ENCODE measurements around the gene PCDHGA9.
A peak's percentile ranks its signal among the peaks of the same experiment; 100 is the strongest.

PCDHGA9 gene

DNA sequence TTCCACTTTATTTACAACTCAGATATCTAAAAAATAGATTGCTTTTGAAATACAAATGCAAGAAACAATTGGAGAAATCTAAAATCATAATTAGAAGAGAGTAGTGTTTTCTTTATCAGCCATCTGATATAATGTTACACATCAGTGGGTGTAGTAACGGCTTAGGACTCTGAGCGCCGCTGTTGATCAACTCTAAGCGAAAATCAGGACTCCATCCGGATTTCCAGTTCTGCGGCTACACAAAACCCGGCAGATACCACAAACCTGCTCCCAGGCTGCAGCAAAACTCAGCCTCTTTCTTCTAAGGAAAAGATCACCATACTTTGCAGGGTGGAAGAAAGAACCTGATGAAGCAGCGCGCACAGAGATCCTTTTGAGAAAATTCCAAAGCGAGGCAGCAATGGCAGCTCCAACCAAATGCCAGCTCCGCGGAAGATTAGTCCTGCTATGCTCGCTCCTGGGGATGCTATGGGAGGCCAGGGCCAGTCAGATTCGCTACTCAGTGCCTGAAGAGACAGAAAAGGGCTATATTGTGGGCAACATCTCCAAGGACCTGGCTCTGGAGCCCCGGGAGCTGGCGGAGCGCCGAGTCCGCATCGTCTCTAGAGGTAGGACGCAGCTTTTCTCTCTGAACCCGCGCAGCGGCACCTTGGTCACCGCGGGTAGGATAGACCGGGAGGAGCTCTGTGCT is at the start of gene PCDHGA9:
PCDHGA9 (plus strand) TSS at position 226 of the 691 bp plus-strand sequence; CDS start at position 401, 175 bp downstream.
- peak within 1 kb of the TSS; percentile 70 for H3K4me3 Mint-ChIP-seq
- no peaks in the 10 kb centered on the region for H3K4me1 Mint-ChIP-seq
- no peak within 1 kb of the TSS for H3K27ac Mint-ChIP-seq
- H3K36me3 Mint-ChIP-seq: peaks cover 16% of the 10 kb centered on the region
- peaks cover 56% of the 10 kb centered on the region for H3K27me3 Mint-ChIP-seq
- H3K9me3 Mint-ChIP-seq: peaks cover 11% of the 10 kb centered on the region

DNA sequence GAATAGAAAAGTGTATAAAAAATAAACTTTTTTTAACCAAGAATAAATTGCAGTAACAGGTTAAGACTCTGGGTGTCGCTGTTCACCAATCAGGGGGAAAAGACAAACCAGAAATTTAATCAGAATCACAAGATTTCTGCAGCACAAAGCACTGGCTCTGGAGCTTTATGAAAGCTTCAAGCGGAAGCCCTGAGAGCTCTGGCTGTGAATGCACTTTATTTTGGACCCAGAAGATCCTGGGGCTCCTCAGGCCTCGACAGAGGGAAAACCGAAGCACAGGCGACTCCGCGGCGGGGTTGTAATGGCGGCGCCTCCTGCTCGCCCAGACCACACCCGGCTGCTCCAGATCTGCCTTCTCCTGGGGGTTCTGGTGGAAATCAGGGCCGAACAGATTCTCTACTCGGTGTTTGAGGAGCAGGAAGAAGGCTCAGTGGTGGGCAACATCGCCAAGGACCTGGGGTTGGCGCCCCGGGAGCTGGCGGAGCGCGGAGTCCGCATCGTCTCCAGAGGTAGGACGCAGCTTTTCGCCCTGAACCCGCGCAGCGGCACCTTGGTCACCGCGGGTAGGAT is 47.6 kb upstream of the PCDHGA9 start, which contains the start of gene PCDHGA4:
PCDHGA4 (plus strand) TSS at position 122 of the 570 bp plus-strand sequence; CDS start at position 209, 87 bp downstream.
- no peaks in the 10 kb centered on the region for H3K4me1 Mint-ChIP-seq
- peaks cover 21% of the 10 kb centered on the region for H3K9me3 Mint-ChIP-seq
- H3K36me3 Mint-ChIP-seq: peaks cover 12% of the 10 kb centered on the region
- H3K27me3 Mint-ChIP-seq: peaks cover 60% of the 10 kb centered on the region
- H3K4me3 Mint-ChIP-seq: no peak within 1 kb of the TSS
- H3K27ac Mint-ChIP-seq: no peak within 1 kb of the TSS

DNA sequence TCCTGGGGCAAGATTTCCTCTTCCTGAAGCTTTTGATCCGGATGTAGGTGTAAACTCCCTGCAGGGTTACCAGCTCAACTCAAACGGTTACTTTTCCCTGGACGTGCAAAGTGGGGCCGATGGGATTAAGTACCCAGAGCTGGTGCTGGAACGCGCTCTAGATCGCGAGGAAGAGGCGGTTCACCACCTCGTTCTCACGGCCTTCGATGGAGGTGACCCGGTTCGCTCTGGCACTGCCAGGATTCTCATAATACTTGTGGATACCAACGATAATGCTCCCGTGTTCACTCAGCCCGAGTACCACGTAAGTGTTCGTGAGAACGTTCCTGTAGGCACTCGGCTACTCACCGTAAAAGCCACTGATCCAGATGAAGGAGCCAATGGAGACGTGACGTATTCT is 46.9 kb upstream of the PCDHGA9 start:
- Mint-ChIP-seq H3K4me3 (no peak overlapping the region), H3K27me3 (peaks cover 59% of the 10 kb centered on the region), H3K4me1 (no peaks in the 10 kb centered on the region), H3K36me3 (peaks cover 14% of the 10 kb centered on the region), H3K27ac (no peak overlapping the region), H3K9me3 (peaks cover 17% of the 10 kb centered on the region)

DNA sequence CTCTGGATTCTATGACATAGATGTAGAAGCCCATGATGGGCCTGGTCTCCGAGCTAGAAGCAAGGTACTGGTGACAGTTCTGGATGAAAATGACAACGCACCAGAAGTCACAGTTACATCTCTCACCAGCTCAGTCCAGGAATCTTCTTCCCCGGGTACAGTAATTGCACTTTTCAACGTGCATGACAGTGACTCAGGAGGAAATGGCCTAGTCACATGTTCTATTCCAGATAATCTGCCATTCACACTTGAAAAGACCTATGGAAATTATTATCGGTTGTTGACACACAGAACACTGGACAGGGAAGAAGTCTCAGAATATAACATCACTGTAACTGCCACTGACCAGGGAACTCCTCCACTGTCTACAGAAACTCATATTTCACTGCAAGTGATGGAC is 46.4 kb upstream of the PCDHGA9 start:
- Mint-ChIP-seq H3K4me3 (no peak overlapping the region), H3K27me3 (peaks cover 59% of the 10 kb centered on the region), H3K4me1 (no peaks in the 10 kb centered on the region), H3K36me3 (peaks cover 18% of the 10 kb centered on the region), H3K27ac (no peak overlapping the region), H3K9me3 (peaks cover 17% of the 10 kb centered on the region)

DNA sequence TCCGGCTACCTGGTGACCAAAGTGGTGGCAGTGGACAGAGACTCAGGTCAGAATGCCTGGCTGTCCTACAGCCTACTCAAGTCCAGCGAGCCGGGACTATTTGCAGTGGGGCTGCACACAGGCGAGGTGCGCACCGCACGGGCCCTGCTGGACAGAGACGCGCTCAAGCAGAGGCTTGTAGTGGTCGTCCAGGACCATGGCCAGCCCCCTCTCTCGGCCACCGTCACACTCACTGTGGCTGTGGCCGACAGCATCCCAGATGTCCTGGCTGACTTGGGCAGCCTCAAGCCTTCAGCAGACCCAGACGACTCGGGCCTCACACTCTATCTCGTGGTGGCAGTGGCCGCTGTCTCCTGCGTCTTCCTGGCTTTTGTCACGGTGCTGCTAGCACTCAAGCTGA is 45.6 kb upstream of the PCDHGA9 start:
- peaks cover 17% of the 10 kb centered on the region for H3K9me3 Mint-ChIP-seq
- H3K4me3 Mint-ChIP-seq: no peak overlapping the region

DNA sequence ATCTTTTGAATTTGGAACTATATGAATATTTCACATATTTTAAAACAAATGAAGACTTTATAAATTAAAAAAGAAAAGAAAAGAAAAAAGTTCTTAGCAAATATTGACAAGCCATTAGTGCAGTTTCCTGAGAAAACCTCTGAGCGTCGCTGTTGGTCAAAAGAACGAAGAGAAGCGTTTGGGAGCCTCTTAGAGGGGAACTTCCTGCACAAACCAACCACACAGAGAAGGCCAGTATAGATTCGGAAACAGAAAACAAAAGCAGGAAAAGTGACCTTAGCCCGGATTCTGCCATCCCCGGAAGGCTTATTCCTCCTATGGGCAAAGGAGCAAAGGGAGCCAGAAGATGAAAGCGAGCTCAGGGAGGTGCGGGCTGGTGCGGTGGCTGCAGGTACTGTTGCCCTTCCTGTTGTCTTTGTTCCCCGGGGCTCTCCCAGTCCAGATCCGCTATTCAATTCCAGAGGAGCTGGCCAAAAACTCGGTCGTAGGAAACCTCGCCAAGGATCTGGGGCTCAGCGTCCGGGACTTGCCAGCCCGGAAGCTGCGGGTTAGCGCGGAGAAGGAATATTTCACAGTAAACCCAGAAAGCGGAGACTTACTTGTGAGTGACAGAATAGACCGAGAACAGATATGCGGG is 42.7 kb upstream of the PCDHGA9 start, which contains the start of gene PCDHGB2:
PCDHGB2 (plus strand) TSS at position 205 of the 637 bp plus-strand sequence; CDS start at position 347, 142 bp downstream.
- Mint-ChIP-seq H3K4me1 (no peaks in the 10 kb centered on the region), H3K4me3 (peak within 1 kb of the TSS; percentile 81), H3K36me3 (peaks cover 24% of the 10 kb centered on the region), H3K9me3 (peaks cover 28% of the 10 kb centered on the region), H3K27me3 (peaks cover 67% of the 10 kb centered on the region), H3K27ac (peak within 1 kb of the TSS; percentile 48)

More for the DNA sequence above, 45.6 kb upstream of the PCDHGA9 start:
- Mint-ChIP-seq H3K27ac (no peak overlapping the region), H3K4me1 (no peaks in the 10 kb centered on the region), H3K27me3 (peaks cover 63% of the 10 kb centered on the region), H3K36me3 (peaks cover 18% of the 10 kb centered on the region)

DNA sequence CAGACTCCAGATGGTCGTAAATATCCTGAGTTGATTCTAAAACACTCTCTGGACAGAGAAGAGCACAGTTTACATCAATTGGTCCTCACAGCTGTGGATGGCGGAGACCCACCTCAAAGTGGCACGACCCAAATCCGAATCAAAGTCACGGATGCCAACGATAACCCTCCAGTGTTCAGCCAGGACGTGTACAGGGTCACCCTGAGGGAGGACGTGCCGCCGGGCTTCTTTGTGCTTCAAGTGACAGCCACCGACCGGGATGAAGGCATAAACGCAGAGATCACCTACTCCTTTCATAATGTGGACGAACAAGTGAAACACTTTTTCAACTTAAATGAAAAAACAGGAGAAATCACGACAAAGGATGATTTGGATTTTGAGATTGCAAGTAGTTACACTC is 41.9 kb upstream of the PCDHGA9 start:
- peaks cover 28% of the 10 kb centered on the region for H3K9me3 Mint-ChIP-seq
- peaks cover 31% of the 10 kb centered on the region for H3K36me3 Mint-ChIP-seq
- peak overlapping the region; percentile 15 for H3K4me3 Mint-ChIP-seq
- H3K27ac Mint-ChIP-seq: no peak overlapping the region
- peaks cover 72% of the 10 kb centered on the region for H3K27me3 Mint-ChIP-seq
- H3K4me1 Mint-ChIP-seq: no peaks in the 10 kb centered on the region

DNA sequence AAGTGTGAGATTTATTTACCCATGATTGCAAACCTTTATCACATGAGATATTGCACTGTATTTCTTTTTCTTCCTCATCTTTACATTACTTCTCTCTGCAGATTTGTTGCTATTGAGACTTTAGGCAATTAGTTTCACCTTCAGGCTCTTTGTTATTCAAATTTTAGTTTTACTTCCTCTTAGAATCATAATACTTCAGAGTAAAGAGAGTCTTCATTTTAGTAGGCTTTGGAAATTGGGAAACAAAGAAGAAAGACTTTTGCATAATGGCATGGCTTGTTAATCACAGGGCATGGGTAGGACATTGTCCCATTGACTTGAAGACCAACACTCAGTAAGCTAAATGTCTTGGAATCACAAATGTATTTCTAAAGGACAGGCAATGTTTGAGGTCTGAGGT is 39.9 kb upstream of the PCDHGA9 start:
- Mint-ChIP-seq H3K4me3 (no peak overlapping the region), H3K9me3 (peaks cover 28% of the 10 kb centered on the region), H3K27me3 (peaks cover 70% of the 10 kb centered on the region), H3K27ac (no peak overlapping the region), H3K4me1 (no peaks in the 10 kb centered on the region), H3K36me3 (peaks cover 32% of the 10 kb centered on the region)

DNA sequence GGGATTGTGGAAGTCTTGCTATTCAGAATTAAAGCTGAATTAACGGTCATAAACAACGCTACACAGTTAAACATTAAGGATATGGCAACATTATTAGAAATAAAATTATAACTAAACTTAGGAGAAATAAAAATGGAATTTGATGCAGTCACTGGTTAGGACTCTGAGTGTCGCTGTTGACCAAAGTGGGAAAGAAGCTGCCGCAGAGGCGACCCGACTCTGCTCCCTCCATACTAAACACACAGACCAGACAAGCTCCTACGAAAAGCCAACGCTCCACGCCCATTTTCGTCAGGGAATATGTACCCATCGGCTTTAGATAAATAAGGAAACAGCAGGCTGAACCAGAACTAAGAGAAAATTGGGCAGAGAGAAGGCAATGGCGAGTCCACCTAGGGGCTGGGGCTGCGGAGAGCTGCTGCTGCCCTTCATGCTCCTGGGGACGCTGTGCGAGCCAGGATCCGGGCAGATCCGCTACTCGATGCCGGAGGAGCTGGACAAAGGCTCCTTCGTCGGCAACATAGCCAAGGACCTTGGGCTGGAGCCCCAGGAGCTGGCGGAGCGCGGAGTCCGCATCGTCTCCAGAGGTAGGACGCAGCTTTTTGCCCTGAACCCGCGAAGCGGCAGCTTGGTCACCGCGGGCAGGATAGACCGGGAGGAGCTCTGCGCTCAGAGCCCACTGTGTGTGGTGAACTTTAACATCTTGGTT is 38.5 kb upstream of the PCDHGA9 start, which contains the start of gene PCDHGA5:
PCDHGA5 (plus strand) TSS at position 211 of the 709 bp plus-strand sequence; CDS start at position 380, 169 bp downstream.
- Mint-ChIP-seq H3K36me3 (peaks cover 29% of the 10 kb centered on the region), H3K4me3 (no peak within 1 kb of the TSS), H3K27me3 (peaks cover 71% of the 10 kb centered on the region), H3K27ac (no peak within 1 kb of the TSS), H3K4me1 (no peaks in the 10 kb centered on the region), H3K9me3 (peaks cover 23% of the 10 kb centered on the region)

DNA sequence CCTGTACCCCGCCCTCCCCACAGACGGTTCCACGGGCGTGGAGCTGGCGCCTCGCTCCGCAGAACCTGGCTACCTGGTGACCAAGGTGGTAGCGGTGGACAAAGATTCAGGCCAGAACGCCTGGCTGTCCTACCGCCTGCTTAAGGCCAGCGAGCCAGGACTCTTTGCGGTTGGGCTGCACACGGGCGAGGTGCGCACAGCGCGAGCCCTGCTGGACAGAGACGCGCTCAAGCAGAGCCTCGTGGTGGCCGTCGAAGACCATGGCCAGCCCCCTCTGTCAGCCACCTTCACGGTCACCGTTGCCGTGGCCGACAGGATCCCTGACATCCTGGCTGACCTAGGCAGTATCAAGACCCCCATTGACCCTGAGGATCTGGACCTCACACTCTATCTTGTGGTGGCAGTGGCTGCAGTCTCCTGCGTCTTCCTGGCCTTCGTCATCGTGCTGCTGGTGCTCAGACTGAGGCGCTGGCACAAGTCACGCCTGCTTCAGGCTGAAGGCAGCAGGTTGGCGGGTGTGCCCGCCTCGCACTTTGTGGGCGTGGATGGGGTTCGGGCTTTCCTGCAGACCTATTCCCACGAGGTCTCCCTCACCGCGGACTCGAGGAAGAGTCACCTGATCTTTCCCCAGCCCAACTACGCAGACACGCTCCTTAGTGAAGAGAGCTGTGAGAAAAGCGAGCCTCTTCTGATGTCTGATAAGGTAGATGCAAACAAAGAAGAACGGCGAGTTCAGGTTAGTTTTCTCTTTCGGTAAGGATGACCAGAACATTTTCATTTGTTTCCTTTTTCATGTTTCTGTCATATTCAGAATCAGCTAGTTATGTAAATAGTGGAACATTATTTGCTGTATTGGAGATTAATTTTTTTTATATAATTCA is 36.3 kb upstream of the PCDHGA9 start:
- no peak overlapping the region for H3K4me3 Mint-ChIP-seq
- peaks cover 26% of the 10 kb centered on the region for H3K36me3 Mint-ChIP-seq
- H3K27ac Mint-ChIP-seq: no peak overlapping the region
- H3K27me3 Mint-ChIP-seq: peaks cover 71% of the 10 kb centered on the region
- H3K4me1 Mint-ChIP-seq: peaks cover 5% of the 10 kb centered on the region
- peaks cover 26% of the 10 kb centered on the region for H3K9me3 Mint-ChIP-seq

DNA sequence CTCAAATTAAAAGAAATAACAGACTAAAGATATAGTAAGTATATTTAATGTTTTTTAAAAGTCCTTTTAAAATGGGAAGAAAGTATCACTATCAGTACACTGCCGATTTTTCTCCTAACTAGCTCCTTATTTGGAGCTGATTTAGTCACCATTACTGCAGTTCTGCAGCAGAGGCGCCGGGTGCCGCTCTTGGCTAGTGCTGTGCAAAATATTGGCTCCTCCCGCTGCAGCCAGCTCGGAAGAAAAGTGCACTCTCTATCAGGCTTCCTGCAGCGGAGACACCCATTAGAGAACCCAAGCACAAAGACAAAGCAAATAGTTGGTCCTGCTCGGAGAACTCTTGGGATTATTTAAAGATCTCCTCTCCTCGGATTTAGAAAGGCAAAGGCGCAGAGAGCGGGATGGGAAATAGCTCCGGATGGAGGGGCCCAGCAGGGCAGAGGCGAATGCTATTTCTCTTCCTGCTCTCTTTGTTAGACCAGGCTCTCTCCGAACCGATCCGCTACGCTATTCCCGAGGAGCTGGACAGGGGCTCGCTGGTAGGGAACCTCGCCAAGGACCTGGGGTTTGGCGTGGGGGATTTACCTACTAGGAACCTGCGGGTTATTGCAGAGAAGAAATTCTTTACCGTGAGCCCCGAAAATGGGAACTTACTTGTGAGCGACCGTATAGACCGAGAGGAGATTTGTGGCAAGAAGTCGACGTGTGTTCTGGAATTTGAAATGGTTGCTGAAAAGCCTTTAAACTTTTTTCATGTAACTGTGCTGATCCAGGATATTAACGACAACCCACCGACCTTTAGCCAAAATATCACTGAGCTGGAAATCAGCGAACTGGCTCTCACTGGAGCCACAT is 32.4 kb upstream of the PCDHGA9 start, which contains the start of gene PCDHGB3:
PCDHGB3 (plus strand) TSS at position 249 of the 855 bp plus-strand sequence; CDS start at position 402, 153 bp downstream.
- peaks cover 16% of the 10 kb centered on the region for H3K36me3 Mint-ChIP-seq
- H3K27me3 Mint-ChIP-seq: peaks cover 63% of the 10 kb centered on the region
- H3K27ac Mint-ChIP-seq: no peak within 1 kb of the TSS
- H3K9me3 Mint-ChIP-seq: peaks cover 10% of the 10 kb centered on the region
- peak within 1 kb of the TSS; percentile 75 for H3K4me3 Mint-ChIP-seq
- H3K4me1 Mint-ChIP-seq: peaks cover 5% of the 10 kb centered on the region

DNA sequence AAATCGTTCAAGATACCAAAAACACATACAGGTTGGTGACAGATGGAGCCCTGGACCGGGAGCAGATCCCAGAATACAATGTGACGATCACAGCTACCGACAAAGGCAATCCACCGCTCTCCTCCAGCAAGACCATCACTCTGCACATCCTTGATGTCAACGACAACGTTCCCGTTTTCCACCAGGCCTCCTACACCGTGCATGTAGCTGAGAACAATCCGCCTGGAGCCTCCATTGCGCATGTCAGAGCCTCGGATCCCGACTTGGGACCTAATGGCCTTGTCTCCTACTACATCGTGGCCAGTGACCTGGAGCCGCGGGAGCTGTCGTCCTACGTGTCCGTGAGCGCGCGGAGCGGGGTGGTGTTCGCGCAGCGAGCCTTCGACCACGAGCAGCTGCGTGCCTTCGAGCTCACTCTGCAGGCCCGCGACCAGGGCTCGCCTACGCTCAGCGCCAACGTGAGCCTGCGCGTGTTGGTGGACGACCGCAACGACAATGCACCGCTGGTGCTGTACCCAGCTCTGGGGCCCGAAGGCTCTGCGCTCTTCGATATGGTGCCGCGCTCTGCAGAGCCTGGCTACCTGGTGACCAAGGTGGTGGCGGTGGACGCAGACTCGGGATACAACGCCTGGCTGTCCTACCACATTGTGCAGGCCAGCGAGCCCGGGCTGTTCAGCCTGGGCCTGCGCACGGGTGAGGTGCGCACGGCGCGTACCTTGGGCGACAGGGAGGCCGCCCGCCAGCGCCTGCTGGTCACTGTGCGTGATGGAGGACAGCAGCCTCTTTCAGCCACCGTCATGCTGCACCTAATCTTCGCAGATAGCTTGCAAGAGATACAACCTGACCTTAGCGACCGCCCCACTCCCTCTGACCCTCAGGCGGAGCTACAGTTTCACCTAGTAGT is 30.8 kb upstream of the PCDHGA9 start:
- Mint-ChIP-seq H3K27ac (no peak overlapping the region), H3K4me3 (no peak overlapping the region), H3K27me3 (peaks cover 61% of the 10 kb centered on the region), H3K9me3 (peaks cover 10% of the 10 kb centered on the region), H3K36me3 (peaks cover 15% of the 10 kb centered on the region), H3K4me1 (peaks cover 5% of the 10 kb centered on the region)
